ENCODE data around the gene ZCCHC14.
"Not testable (repeated sequence)": the region's sequence is repeated elsewhere in the genome, so short reads cannot be mapped to it uniquely, and the experiment has no call there.

The ZCCHC14 gene

GRCh38 chr16:87376660-87377059, 116.2 kb downstream of the ZCCHC14 start:
- no peak for DNase-seq

- no peak for DNase-seq
Measured at GRCh38 chr16:87375426-87376135, 117.2 kb downstream of the ZCCHC14 start.

GRCh38 chr16:87374313-87374712, 118.5 kb downstream of the ZCCHC14 start:
- DNase-seq: no peak

GRCh38 chr16:87372305-87372704, 120.5 kb downstream of the ZCCHC14 start:
- DNase-seq: no peak

GRCh38 chr16:87371261-87371866, 121.5 kb downstream of the ZCCHC14 start:
- no peak for DNase-seq

- no peak for DNase-seq
Measured at GRCh38 chr16:87369796-87370719, 122.8 kb downstream of the ZCCHC14 start.

GRCh38 chr16:87369117-87369765, 123.6 kb downstream of the ZCCHC14 start:
- DNase-seq: no peak

- DNase-seq: no peak
Measured at GRCh38 chr16:87368029-87368770, 124.6 kb downstream of the ZCCHC14 start.

- no peak for DNase-seq
Measured at GRCh38 chr16:87367529-87367928, 125.3 kb downstream of the ZCCHC14 start.

GRCh38 chr16:87366930-87367329, 125.9 kb downstream of the ZCCHC14 start:
- no peak for DNase-seq

GRCh38 chr16:87366288-87366687, 126.5 kb downstream of the ZCCHC14 start:
- no peak for DNase-seq

- no peak for DNase-seq
Measured at GRCh38 chr16:87365021-87365713, 127.7 kb downstream of the ZCCHC14 start.

- DNase-seq: no peak
Measured at GRCh38 chr16:87363771-87364455, 128.9 kb downstream of the ZCCHC14 start.

- not testable (repeated sequence) for DNase-seq
Measured at GRCh38 chr16:87362828-87363559, 129.8 kb downstream of the ZCCHC14 start.

GRCh38 chr16:87361916-87362619, 130.8 kb downstream of the ZCCHC14 start:
- no peak for DNase-seq

GRCh38 chr16:87360862-87361610, 131.8 kb downstream of the ZCCHC14 start:
- DNase-seq: no peak

GRCh38 chr16:87359121-87359520, 133.7 kb downstream of the ZCCHC14 start:
- no peak for DNase-seq

- no peak for DNase-seq
Measured at GRCh38 chr16:87358696-87359095, 134.1 kb downstream of the ZCCHC14 start.

GRCh38 chr16:87358250-87358649, 134.6 kb downstream of the ZCCHC14 start:
- no peak for DNase-seq
